Measurements from ENCODE around the gene SPATA2.
A peak's percentile ranks its signal among the peaks of the same experiment; 100 is the strongest.

SPATA2 gene

DNA sequence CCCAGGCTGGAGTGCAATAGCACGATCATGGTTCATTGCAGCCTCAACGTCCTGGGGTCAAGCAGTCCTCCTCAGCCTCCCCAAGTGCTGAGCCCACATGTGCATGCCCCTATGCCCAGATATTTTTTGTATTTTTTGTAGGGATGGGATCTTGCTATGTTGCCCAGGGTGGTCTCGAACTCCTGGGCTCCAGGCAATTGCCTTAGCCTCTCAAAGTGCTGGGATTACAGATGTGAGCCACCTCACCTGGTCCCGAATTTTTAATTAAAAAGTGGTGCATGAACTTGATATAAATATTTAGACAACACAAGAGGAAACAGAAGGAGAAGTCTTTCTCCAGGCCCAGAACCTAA lies 13.8 kb upstream of the SPATA2 start:
- in situ Hi-C loops (cut with HindIII; ENCODE audit: low sequenced_read_pairs) = no loop called here
- H3K4me3 ChIP-seq (ENCODE audit: low read depth, low read length) = no peak overlapping the region
- no peak for DNase-seq (ENCODE audit: low read depth)
- TF ChIP-seq, protein P1, sequence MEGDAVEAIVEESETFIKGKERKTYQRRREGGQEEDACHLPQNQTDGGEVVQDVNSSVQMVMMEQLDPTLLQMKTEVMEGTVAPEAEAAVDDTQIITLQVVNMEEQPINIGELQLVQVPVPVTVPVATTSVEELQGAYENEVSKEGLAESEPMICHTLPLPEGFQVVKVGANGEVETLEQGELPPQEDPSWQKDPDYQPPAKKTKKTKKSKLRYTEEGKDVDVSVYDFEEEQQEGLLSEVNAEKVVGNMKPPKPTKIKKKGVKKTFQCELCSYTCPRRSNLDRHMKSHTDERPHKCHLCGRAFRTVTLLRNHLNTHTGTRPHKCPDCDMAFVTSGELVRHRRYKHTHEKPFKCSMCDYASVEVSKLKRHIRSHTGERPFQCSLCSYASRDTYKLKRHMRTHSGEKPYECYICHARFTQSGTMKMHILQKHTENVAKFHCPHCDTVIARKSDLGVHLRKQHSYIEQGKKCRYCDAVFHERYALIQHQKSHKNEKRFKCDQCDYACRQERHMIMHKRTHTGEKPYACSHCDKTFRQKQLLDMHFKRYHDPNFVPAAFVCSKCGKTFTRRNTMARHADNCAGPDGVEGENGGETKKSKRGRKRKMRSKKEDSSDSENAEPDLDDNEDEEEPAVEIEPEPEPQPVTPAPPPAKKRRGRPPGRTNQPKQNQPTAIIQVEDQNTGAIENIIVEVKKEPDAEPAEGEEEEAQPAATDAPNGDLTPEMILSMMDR (IDR thresholded peaks at IDR 0.05; ENCODE audit: low read depth, low read length, missing control alignments) = no peak

DNA sequence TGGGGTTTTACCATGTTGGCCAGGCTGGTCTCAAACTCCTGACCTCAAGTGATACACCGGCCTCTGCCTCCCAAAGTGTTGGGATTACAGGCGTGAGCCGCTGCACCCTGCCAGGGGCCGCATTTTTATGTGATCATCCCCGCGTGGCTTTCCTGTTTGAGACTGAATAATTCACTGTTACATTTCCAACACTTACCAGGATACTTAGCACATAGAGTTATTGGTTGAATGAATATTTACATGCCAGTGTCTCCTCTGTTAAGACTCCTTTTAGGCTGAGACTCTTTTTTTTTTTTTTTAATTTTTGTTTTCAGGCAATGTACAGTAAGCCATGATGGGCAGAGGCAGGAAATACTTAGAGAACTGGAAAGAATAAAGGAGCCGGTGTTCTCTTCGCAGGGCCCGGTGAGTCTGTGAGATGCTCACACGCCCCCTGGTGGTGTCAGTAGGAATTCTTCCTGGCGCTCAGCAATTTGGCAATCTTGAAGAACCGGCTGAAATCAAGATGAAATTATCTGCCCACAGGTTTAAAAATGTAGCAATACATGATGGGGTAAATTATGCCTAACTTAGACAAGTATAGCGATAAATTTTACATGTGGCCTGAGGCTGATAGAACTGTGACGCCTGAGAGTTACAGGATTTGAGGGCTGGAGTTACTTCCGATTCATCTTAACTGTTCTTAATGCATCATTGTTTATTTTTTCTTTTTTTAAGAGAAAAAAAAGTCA lies 13.2 kb upstream of the SPATA2 start:
- peak; percentile 76 for DNase-seq (ENCODE audit: low read depth)
- in situ Hi-C loops (cut with HindIII; ENCODE audit: low sequenced_read_pairs) = no loop called here
- no peak overlapping the region for H3K4me3 ChIP-seq (ENCODE audit: low read depth, low read length)
- TF ChIP-seq, protein P1 (IDR thresholded peaks at IDR 0.05; ENCODE audit: low read depth, low read length, missing control alignments) = peak; percentile 94

DNA sequence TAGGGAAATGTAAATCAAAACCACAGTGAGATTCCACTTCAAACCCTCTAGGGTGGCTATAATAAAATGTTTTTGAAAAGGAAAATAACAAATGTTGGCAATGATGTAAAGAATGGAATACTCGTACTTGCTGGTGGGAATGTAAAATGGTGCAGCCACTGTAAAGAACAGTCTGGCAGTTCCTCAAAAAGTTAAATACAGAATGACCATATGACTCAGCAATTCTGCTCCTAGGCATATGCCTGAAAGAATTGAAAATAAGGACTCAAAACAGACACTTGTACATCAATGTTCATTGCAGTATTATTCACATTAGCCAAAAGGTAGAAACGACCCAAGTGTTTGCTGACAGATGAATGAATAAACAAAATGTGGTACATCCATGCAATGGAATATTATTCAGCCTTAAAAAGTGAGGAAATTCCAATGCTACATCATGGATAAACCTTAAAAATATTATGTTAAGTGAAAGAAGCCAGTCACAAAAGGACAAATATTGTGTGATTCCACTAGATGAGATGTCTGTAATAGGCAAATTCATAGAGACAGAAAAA lies 10.6 kb upstream of the SPATA2 start:
- H3K4me3 ChIP-seq (ENCODE audit: low read depth, low read length) = no peak overlapping the region
- TF ChIP-seq, protein P1 (IDR thresholded peaks at IDR 0.05; ENCODE audit: low read depth, low read length, missing control alignments) = no peak
- no peak for DNase-seq (ENCODE audit: low read depth)
- in situ Hi-C loops (cut with HindIII; ENCODE audit: low sequenced_read_pairs) = no loop called here

DNA sequence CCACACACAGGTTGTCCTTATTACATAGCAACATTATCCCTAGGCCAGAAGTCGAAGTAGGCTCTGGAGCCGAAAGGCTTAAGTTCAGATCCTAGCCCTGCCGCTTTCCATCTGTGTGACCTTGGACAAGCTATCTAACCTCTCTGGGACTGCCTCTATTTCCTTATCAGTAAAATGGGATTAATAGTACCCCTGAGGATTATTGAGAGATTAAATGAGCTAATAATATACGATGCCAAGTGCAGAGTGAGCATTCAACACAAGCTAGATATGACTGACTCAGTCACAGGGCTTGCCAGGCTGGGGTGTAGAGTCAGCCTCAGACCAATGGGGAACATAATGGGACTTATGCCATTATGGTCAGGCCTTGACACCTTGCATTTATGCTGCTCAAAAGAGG lies 8.9 kb upstream of the SPATA2 start:
- no peak for DNase-seq (ENCODE audit: low read depth)

GRCh38 chr20:49919461-49919860 lies 4.1 kb upstream of the SPATA2 start:
- TF ChIP-seq, protein P1 (IDR thresholded peaks at IDR 0.05; ENCODE audit: low read depth, low read length, missing control alignments) = no peak
- no peak overlapping the region for H3K4me3 ChIP-seq (ENCODE audit: low read depth, low read length)
- DNase-seq (ENCODE audit: low read depth) = no peak
- in situ Hi-C loops (cut with HindIII; ENCODE audit: low sequenced_read_pairs) = no loop called here

More for the DNA sequence above, 8.9 kb upstream of the SPATA2 start:
- in situ Hi-C loops (cut with HindIII; ENCODE audit: low sequenced_read_pairs) = no loop called here
- TF ChIP-seq, protein P1 (IDR thresholded peaks at IDR 0.05; ENCODE audit: low read depth, low read length, missing control alignments) = no peak
- H3K4me3 ChIP-seq (ENCODE audit: low read depth, low read length) = no peak overlapping the region

DNA sequence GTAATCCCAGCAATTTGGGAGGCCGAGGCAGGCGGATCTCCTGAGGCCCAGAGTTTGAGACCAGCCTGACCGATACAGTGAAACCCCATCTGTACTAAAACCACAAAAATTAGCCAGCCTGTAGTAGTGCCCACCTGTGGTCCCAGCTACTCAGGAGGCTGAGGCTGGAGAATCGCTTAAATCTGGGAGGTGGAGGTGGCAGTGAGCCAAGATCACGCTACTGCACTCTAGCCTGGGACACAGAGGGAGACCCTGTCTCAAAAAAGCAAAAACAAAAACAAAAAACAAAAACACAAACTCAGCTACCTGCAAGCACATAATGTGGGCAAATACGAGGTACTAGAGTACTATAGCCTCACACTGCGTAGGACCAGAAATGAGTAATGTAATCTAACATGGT lies 3.7 kb upstream of the SPATA2 start:
- TF ChIP-seq, protein P1 (IDR thresholded peaks at IDR 0.05; ENCODE audit: low read depth, low read length, missing control alignments) = no peak
- in situ Hi-C loops (cut with HindIII; ENCODE audit: low sequenced_read_pairs) = no loop called here
- H3K4me3 ChIP-seq (ENCODE audit: low read depth, low read length) = no peak overlapping the region
- no peak for DNase-seq (ENCODE audit: low read depth)
